Measurements from ENCODE around the gene SLC22A31.

GRCh38 chr16:89166696-89167424 is 33.5 kb downstream of the SLC22A31 start:
- no peak for TF ChIP-seq ESRRA (IDR thresholded peaks at IDR 0.05; ENCODE audit: borderline replicate concordance, low read depth)
- TF ChIP-seq CTCF (IDR thresholded peaks at IDR 0.05 in 2 of 3, conservative IDR thresholded peaks at IDR 0.05 in 1 of 3; ENCODE audit: insufficient read depth in 2 of 3, low read depth in 1 of 3, low read length in 3 of 3): no peak
- no peak for TF ChIP-seq BRF1 (IDR thresholded peaks at IDR 0.05; ENCODE audit: borderline replicate concordance, extremely low read depth, insufficient read length)
- TF ChIP-seq RCOR1 (IDR thresholded peaks at IDR 0.05; ENCODE audit: borderline replicate concordance in 1 of 2, low read depth in 2 of 2, low read length in 2 of 2): no peak
- TF ChIP-seq MAX (CRISPR knock-in tag; IDR thresholded peaks at IDR 0.05): no peak
- TF ChIP-seq CREBBP (IDR thresholded peaks at IDR 0.05; ENCODE audit: low read depth, low read length): no peak
- TF ChIP-seq USF2 (CRISPR knock-in tag; IDR thresholded peaks at IDR 0.05): no peak
- no peak for TF ChIP-seq EP400 (IDR thresholded peaks at IDR 0.05)
- TF ChIP-seq RNF219 (CRISPR knock-in tag; IDR thresholded peaks at IDR 0.05): no peak
- TF ChIP-seq POLR2A (conservative IDR thresholded peaks at IDR 0.05): no peak
